Lung (tissue), 12 donors: ENCODE results near the gene LRRC4B. TPM values are rescaled to one million over a fixed set of nuclear protein-coding genes. Genes with fewer than 3 reads are reported as not detected.

Source experiments
- ATAC-seq: fragments of 200-7000 bp; cut with Tn5 transposase; one replicate; pipeline ENCODE4 v1.9.1; 2020; ENCODE audit warnings: moderate number of reproducible peaks; ENCODE audit not compliant: insufficient read depth, low FRiP score
- DNase-seq, 3 donors: peaks; one replicate each; pipeline ENCODE4 v3.0.0-alpha.2; 2013 to 2017
- H3K27ac ChIP-seq, 2 donors: one replicate each; pipeline ENCODE4 v1.5.1; 2013; ENCODE audit warnings: mild to moderate bottlenecking in 2 of 2, moderate library complexity in 2 of 2, control low read depth in 1 of 2, inconsistent platforms in 1 of 2, low read depth in 1 of 2, low read length in 1 of 2
- H3K27me3 ChIP-seq, 3 donors: one replicate each; pipeline ENCODE4 v1.5.1; 2013; ENCODE audit warnings: low read length in 2 of 3; ENCODE audit not compliant: control insufficient read depth in 3 of 3, insufficient read depth in 3 of 3
- H3K36me3 ChIP-seq, 4 donors: one replicate each; pipeline ENCODE4 v1.5.1; 2013; ENCODE audit warnings: low read length in 4 of 4, mild to moderate bottlenecking in 1 of 4, moderate library complexity in 1 of 4; ENCODE audit not compliant: control insufficient read depth in 4 of 4, insufficient read depth in 4 of 4
- H3K4me1 ChIP-seq, 5 donors: one replicate each; pipeline ENCODE4 v1.5.1; 2013; ENCODE audit warnings: low read length in 5 of 5, mild to moderate bottlenecking in 2 of 5, moderate library complexity in 1 of 5; ENCODE audit not compliant: control insufficient read depth in 5 of 5, insufficient read depth in 5 of 5
- H3K4me3 ChIP-seq: one replicate; pipeline ENCODE4 v1.5.1; 2013; ENCODE audit warnings: mild to moderate bottlenecking, control low read depth, moderate library complexity
- H3K9ac ChIP-seq, 2 donors: one replicate each; pipeline ENCODE4 v1.5.1; 2013; ENCODE audit warnings: low read length in 2 of 2, control low read depth in 1 of 2; ENCODE audit not compliant: insufficient read depth in 1 of 2
- H3K9me3 ChIP-seq, 4 donors: one replicate each; pipeline ENCODE4 v1.5.1; 2013; ENCODE audit warnings: low read length in 3 of 4, mild to moderate bottlenecking in 1 of 4, moderate library complexity in 1 of 4; ENCODE audit not compliant: control insufficient read depth in 4 of 4, insufficient read depth in 3 of 4
- CTCF ChIP-seq: IDR thresholded peaks from 2 replicates; pipeline ENCODE4 v1.5.1; 2012; ENCODE audit warnings: mild to moderate bottlenecking; ENCODE audit errors: control extremely low read depth, extremely low read depth
- WGBS, 2 donors: extraction: QIAGEN DNeasy Blood & Tissue Kit; methylation state at CpG; one replicate each; pipeline ENCODE4 v1.1.7; 2013; 5-methylcytosine and 5-hydroxymethylcytosine counted together
- polyA plus RNA-seq, 2 donors: library from polyadenylated mRNA; stranded (reverse); fragments of 200-250 nt; gene quantifications; one replicate each; pipeline ENCODE4 v1.2.1, GENCODE V29; 2013
- total RNA-seq, 2 donors: library from RNA; depleted of rRNA in 1 of 2; stranded (reverse); fragments of >200 nt in 1 of 2; gene quantifications; one replicate each; pipeline ENCODE4 v1.2.1, GENCODE V29; 2014 to 2021
- donor health status: control.
- donor health status: control.
- donor health status: Bipolar disorder and iron deficiency.
- donor health status: healthy.
- donor health status: DM: yes; HTN: yes; CAD: no.

LRRC4B gene
- total and polyA plus RNA-seq, 4 donors = 1.7 to 10.8 (median 2.7) TPM

DNA sequence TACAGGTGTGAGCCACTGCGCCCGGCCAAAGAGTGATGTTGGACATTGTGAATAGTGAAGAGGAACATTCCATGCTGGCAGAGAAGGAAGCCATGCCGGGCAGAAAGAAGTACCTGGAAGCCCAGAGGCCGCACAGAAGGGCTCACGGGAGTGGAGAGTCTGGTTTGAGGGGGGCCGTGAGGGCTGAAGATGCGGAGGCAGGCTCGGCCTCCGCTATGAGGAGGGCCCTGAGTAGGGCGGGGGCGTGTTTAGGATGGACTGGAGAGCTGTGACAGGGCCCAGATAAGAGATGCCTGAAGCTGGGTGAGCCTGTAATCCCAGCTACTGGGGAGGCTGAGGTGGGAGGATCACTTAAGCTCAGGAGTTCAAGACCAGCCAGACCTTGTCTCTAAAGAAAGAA is 58.9 kb downstream of the LRRC4B start:
- peaks cover 0 to 8% (median 0%) of the 10 kb centered on the region in 4 donors for H3K36me3 ChIP-seq
- peaks cover 0 to 1% (median 0%) of the 10 kb centered on the region in 4 donors for H3K9me3 ChIP-seq
- ATAC-seq (no peak), DNase-seq (no peak)
- 83 to 92% methylated on average over 11 of the region's 11 CpGs for WGBS, 2 donors
- no peak overlapping the region for H3K27ac ChIP-seq
- H3K9ac ChIP-seq = no peak overlapping the region
- TF ChIP-seq CTCF = no peak
- peaks cover 0 to 10% (median 0%) of the 10 kb centered on the region in 5 donors for H3K4me1 ChIP-seq
- no peak overlapping the region for H3K4me3 ChIP-seq
- H3K27me3 ChIP-seq = no peaks in the 10 kb centered on the region

GRCh38 chr19:50508843-50509190 is 59.4 kb downstream of the LRRC4B start:
- DNase-seq = no peak

GRCh38 chr19:50507376-50507775 is 60.9 kb downstream of the LRRC4B start:
- ATAC-seq (no peak), DNase-seq (no peak)
- Histone ChIP-seq H3K4me1 (peaks cover 0 to 10% (median 0%) of the 10 kb centered on the region in 5 donors), H3K9ac (no peak overlapping the region), H3K27me3 (no peaks in the 10 kb centered on the region), H3K27ac (no peak overlapping the region), H3K9me3 (no peaks in the 10 kb centered on the region), H3K36me3 (peaks cover 0 to 8% (median 0%) of the 10 kb centered on the region in 4 donors), H3K4me3 (no peak overlapping the region)
- 93 to 96% methylated on average over 8 of the region's 8 CpGs for WGBS, 2 donors
- TF ChIP-seq CTCF = no peak

More at GRCh38 chr19:50508843-50509190, 59.4 kb downstream of the LRRC4B start:
- peaks cover 0 to 8% (median 0%) of the 10 kb centered on the region in 4 donors for H3K36me3 ChIP-seq
- no peak overlapping the region for H3K4me3 ChIP-seq
- H3K9me3 ChIP-seq = no peaks in the 10 kb centered on the region
- 88 to 94% methylated on average over 3 of the region's 3 CpGs for WGBS, 2 donors
- no peak overlapping the region for H3K9ac ChIP-seq
- H3K27me3 ChIP-seq = no peaks in the 10 kb centered on the region
- no peak overlapping the region for H3K27ac ChIP-seq
- peaks cover 0 to 10% (median 0%) of the 10 kb centered on the region in 5 donors for H3K4me1 ChIP-seq
- TF ChIP-seq CTCF = no peak
- no peak for ATAC-seq

GRCh38 chr19:50506700-50507099 is 61.5 kb downstream of the LRRC4B start:
- H3K9me3 ChIP-seq = no peaks in the 10 kb centered on the region
- H3K27me3 ChIP-seq = no peaks in the 10 kb centered on the region
- H3K27ac ChIP-seq = no peak overlapping the region
- H3K4me1 ChIP-seq = peaks cover 0 to 10% (median 0%) of the 10 kb centered on the region in 5 donors
- no peak overlapping the region for H3K4me3 ChIP-seq
- TF ChIP-seq CTCF = no peak
- no peak for DNase-seq
- H3K9ac ChIP-seq = no peak overlapping the region
- peaks cover 0 to 8% (median 0%) of the 10 kb centered on the region in 4 donors for H3K36me3 ChIP-seq
- ATAC-seq = no peak
- WGBS, 2 donors = 93 to 95% methylated on average over 8 to 10 of the region's 10 CpGs
